Upper lobe of left lung (tissue), 6 donors: ENCODE results near the gene ISY1. TPM values are rescaled to one million over a fixed set of nuclear protein-coding genes. Genes with fewer than 3 reads are reported as not detected.

ENCODE experiments used
- ATAC-seq, 2 donors: fragments of 200-7000 bp; cut with Tn5 transposase; one replicate each; pipeline ENCODE4 v1.9.1; 2022; ENCODE audit warnings: mild to moderate bottlenecking in 2 of 2, moderate library complexity in 2 of 2; ENCODE audit not compliant: low FRiP score in 2 of 2
- DNase-seq, 2 donors: peaks; one replicate each; pipeline ENCODE4 v3.0.0-alpha.2; 2019 to 2020
- H3K27ac ChIP-seq, 4 donors: fragments of 200-600 bp; sonication (generic); one replicate each; pipeline ENCODE4 v1.5.1; 2016 to 2019
- H3K27me3 ChIP-seq, 4 donors: fragments of 200-600 bp; sonication (generic); one replicate each; pipeline ENCODE4 v1.5.1; 2017 to 2019
- H3K36me3 ChIP-seq, 4 donors: fragments of 200-600 bp; sonication (generic); one replicate each; pipeline ENCODE4 v1.5.1; 2016 to 2019
- H3K4me1 ChIP-seq, 4 donors: fragments of 200-600 bp; sonication (generic); one replicate each; pipeline ENCODE4 v1.5.1; 2018 to 2019
- H3K4me3 ChIP-seq, 4 donors: fragments of 200-600 bp; sonication (generic); one replicate each; pipeline ENCODE4 v1.5.1; 2017 to 2019; ENCODE audit warnings: mild to moderate bottlenecking in 2 of 4, moderate library complexity in 1 of 4
- H3K9me3 ChIP-seq, 4 donors: fragments of 200-600 bp; sonication (generic); one replicate each; pipeline ENCODE4 v1.5.1; 2018 to 2019
- EP300 ChIP-seq, 4 donors: sonication (generic); formaldehyde crosslinking; IDR thresholded peaks; one replicate each; pipeline ENCODE4 v1.5.1; 2017; ENCODE audit warnings: antibody characterized with exemption in 4 of 4, control low read depth in 2 of 4
- POLR2A ChIP-seq, 4 donors: fragments of 450-650 bp; IDR thresholded peaks; one replicate each; pipeline ENCODE4 v1.5.1; 2016 to 2017; ENCODE audit warnings: antibody characterized with exemption in 4 of 4, mild to moderate bottlenecking in 2 of 4
- POLR2AphosphoS5 ChIP-seq, 2 donors: sonication (generic); formaldehyde crosslinking; IDR thresholded peaks; one replicate each; pipeline ENCODE4 v1.5.1; 2017; ENCODE audit warnings: antibody characterized with exemption in 2 of 2
- WGBS, 2 donors: methylation state at CpG; one replicate each; pipeline ENCODE4 v1.1.5; 2017 to 2018; 5-methylcytosine and 5-hydroxymethylcytosine counted together
- total RNA-seq, 6 donors: library from RNA; depleted of rRNA in 4 of 6; stranded (reverse); fragments of >200 nt in 4 of 6; gene quantifications; one replicate each; pipeline versions ENCODE4 v1.1.0 to v1.2.1, GENCODE V29; 2016 to 2021
- TF ChIP-seq, protein P1 (sequence below), 6 experiments: fragments of 450-650 bp in 4 of 6; fragments of 200-600 bp in 2 of 6; sonication (generic) in 2 of 6; IDR thresholded peaks; one replicate each; pipeline ENCODE4 v1.5.1; 2016 to 2019; ENCODE audit warnings: antibody characterized with exemption in 6 of 6
- donor health status: DM: no; HTN: no; CAD: no; lungs with moderate emphysema.
- donor health status: DM: no; HTN: yes; CAD: no; lungs with severe emphysema.

ISY1 gene
- total RNA-seq, 6 donors from 2014 or later = 14.2 to 34.8 (median 19.6) TPM

DNA sequence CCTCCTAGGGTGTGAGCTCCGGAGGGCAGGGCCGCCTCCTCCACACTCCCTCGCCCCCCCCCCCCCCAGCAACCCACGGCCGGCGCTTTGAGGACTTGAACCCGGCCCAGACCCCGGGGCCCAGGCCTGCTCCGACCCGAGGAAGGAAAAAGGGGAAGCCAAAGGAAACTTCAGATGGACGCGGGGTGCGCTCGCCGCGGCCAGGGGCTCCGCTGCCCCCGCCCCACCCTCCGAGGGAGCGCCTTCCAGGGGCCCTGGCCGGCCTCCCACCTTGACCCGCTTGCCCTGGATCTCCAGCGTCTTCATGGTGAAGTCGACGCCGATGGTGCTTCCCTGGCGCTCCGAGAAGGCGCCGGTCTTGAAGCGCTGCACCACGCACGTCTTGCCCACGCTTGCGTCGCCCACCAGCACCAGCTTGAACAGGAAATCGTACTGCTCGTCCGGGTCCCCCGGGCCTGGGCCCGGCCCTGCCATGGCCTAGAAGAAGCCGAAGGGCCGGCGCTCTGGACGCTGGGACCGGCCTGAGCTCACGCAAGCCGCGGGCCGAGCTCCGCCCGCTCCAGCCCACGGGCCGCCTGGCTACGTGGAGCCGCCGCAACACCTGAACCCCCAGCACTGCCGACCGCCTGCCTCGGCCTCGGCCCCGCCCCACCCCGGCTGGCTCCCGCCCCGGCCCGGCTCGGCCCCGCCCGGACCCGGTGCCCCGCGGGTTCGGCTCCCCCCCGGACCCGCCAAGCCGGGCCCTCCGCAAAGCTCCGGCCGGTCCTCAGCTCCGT is 39.7 kb downstream of the ISY1 start:
- peak in 1 of 2 donors; percentile 90 for DNase-seq
- H3K4me1 ChIP-seq = peaks cover 35 to 57% (median 41%) of the 10 kb centered on the region in 4 donors

DNA sequence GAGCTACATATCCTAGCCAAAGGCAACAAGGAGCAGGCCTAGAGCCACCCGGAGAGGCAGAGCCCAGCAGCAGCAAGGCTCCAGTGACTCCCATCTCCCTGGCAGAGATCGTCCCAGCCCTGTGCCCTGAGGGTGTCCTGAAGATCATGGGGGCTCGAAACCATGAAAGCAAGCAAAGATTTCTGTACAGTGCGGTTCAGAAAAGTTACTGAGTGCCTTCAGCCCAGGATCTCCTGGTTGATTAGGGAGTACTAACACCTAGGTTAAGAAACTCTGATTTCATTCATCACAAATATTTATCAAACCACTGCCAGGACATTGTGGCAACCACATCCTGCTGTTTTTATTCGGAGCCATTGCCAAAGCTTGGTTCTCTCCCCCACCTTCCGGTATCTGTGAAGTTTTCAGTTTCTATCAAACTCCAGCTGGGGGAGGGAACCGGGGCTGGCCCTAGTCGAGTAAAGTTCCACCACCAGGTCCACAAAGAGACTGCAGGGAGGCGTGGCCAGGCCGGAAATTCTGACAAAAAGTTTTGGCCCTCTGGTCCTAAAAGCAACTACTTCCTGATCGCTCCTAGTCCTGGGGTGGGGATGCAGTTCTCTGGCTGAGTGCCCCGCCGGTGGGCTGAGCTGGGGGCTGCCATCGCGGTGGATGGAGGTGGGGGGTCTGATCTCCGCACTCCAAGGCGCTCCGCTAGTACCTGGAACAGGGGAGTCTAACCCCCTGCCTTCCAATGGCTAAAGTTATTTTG is 40.4 kb downstream of the ISY1 start:
- ATAC-seq (peak; percentile 85 to 88), DNase-seq (peak; percentile 87 to 96)
- peak overlapping the region; percentile 73 to 91 (median 84) for H3K4me3 ChIP-seq
- no peaks in the 10 kb centered on the region for H3K9me3 ChIP-seq
- H3K36me3 ChIP-seq = peaks cover 0 to 13% (median 0%) of the 10 kb centered on the region in 4 donors
- peak overlapping the region; percentile 95 to 98 (median 96) for H3K27ac ChIP-seq
- peak; percentile 86 to 87 for TF ChIP-seq POLR2AphosphoS5 (IDR thresholded peaks at IDR 0.05)
- TF ChIP-seq POLR2A (IDR thresholded peaks at IDR 0.05) = peak in 3 of 4 donors; percentile 70 to 93 (median 87)
- TF ChIP-seq, protein P1, sequence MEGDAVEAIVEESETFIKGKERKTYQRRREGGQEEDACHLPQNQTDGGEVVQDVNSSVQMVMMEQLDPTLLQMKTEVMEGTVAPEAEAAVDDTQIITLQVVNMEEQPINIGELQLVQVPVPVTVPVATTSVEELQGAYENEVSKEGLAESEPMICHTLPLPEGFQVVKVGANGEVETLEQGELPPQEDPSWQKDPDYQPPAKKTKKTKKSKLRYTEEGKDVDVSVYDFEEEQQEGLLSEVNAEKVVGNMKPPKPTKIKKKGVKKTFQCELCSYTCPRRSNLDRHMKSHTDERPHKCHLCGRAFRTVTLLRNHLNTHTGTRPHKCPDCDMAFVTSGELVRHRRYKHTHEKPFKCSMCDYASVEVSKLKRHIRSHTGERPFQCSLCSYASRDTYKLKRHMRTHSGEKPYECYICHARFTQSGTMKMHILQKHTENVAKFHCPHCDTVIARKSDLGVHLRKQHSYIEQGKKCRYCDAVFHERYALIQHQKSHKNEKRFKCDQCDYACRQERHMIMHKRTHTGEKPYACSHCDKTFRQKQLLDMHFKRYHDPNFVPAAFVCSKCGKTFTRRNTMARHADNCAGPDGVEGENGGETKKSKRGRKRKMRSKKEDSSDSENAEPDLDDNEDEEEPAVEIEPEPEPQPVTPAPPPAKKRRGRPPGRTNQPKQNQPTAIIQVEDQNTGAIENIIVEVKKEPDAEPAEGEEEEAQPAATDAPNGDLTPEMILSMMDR (IDR thresholded peaks at IDR 0.05) = peak in 5 of 6 experiments; percentile 16 to 66 (median 49)
- TF ChIP-seq EP300 (IDR thresholded peaks at IDR 0.05) = peak in 1 of 4 donors; percentile 67
- no peaks in the 10 kb centered on the region for H3K27me3 ChIP-seq
- H3K4me1 ChIP-seq = peaks cover 42 to 64% (median 49%) of the 10 kb centered on the region in 4 donors
- 1 to 2% methylated on average over 10 to 15 of the region's 18 CpGs for WGBS, 2 donors

More for the DNA sequence above, 39.7 kb downstream of the ISY1 start:
- TF ChIP-seq POLR2AphosphoS5 (IDR thresholded peaks at IDR 0.05) (peak; percentile 21 to 58), POLR2A (IDR thresholded peaks at IDR 0.05) (peak in 2 of 4 donors; percentile 50 to 58), EP300 (IDR thresholded peaks at IDR 0.05) (no peak)
- TF ChIP-seq, protein P1 (IDR thresholded peaks at IDR 0.05) = no peak
- Histone ChIP-seq H3K27me3 (no peaks in the 10 kb centered on the region), H3K27ac (peak overlapping the region; percentile 95 to 98 (median 96)), H3K36me3 (peaks cover 0 to 10% (median 0%) of the 10 kb centered on the region in 4 donors), H3K4me3 (peak overlapping the region; percentile 73 to 91 (median 84)), H3K9me3 (no peaks in the 10 kb centered on the region)
- peak; percentile 0 to 18 for ATAC-seq
- 1% methylated on average over 29 of the region's 80 CpGs; no CpG with 5 or more reads in 1 of the 2 donors for WGBS, 2 donors

DNA sequence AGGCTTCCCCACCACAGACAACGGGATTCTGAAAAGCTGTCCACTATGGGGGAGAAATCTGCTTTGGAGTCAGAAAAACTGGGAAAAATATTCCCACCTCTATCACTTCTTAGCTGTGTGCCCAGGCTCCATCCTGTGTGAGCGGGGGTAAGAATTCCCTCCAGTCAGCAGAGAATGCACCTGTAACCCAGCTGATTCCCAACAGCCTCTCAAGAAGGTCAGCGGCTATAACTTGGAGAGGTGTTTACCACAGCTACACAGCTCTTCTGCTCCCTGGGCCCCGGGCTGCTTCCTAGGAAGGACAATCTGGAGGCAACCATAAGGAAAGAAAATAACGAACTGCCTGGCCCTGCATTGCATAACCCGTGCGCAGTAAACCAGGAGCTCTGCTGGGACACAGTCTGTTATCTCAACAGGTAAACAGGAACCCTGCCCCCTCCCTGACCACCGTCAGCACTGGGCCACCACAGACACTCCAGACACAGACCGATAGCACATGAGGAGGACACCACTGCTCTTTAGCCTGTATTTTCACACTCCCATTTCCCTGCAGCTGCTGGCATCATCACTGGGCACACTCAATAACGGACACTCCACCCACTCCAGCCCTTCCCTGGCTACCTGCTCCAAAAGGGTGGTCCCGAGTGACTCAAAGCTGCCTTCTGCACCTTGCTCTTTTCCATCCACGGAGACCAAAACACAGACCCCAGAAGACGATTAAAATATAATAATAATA is 41.3 kb downstream of the ISY1 start:
- DNase-seq = peak in 1 of 2 donors; percentile 65
- H3K4me3 ChIP-seq = peak overlapping the region; percentile 3 to 91 (median 76)
- H3K4me1 ChIP-seq = peaks cover 46 to 73% (median 53%) of the 10 kb centered on the region in 4 donors
- H3K36me3 ChIP-seq = peaks cover 0 to 22% (median 4%) of the 10 kb centered on the region in 4 donors
- no peaks in the 10 kb centered on the region for H3K9me3 ChIP-seq
- no peaks in the 10 kb centered on the region for H3K27me3 ChIP-seq
- peak overlapping the region; percentile 95 to 98 (median 96) for H3K27ac ChIP-seq
- no peak for ATAC-seq
- 9 to 14% methylated on average over 11 to 13 of the region's 13 CpGs for whole genome bisulfite sequencing, 2 donors
- TF ChIP-seq, protein P1 (IDR thresholded peaks at IDR 0.05) = no peak
- TF ChIP-seq POLR2A (IDR thresholded peaks at IDR 0.05) = no peak
- TF ChIP-seq EP300 (IDR thresholded peaks at IDR 0.05) = peak in 1 of 4 donors; percentile 49
- peak in 1 of 2 donors; percentile 85 for TF ChIP-seq POLR2AphosphoS5 (IDR thresholded peaks at IDR 0.05)

DNA sequence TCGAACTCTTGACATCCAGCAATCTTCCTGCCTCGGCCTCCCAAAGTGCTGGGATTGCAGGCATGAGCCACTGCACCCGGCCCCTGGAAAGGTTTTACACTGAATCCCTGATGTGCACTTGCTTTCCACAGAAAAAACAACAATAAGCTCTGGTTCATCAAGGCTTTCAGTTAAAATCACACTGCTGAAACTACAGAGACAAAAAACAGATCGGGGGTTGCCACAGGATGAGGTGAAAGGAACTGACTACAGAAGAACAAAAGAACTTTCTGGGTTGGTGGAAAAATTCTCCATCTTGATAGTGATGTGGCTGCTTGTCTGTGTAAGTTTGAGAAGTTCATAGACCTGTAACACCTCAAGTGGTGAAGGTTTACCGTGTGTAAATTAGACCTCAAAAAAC is 42.1 kb downstream of the ISY1 start:
- no peak for TF ChIP-seq POLR2AphosphoS5 (IDR thresholded peaks at IDR 0.05)
- no peak for TF ChIP-seq POLR2A (IDR thresholded peaks at IDR 0.05)
- TF ChIP-seq, protein P1 (IDR thresholded peaks at IDR 0.05) = no peak
- TF ChIP-seq EP300 (IDR thresholded peaks at IDR 0.05) = no peak
- peaks cover 0 to 26% (median 4%) of the 10 kb centered on the region in 4 donors for H3K36me3 ChIP-seq
- 54 to 56% methylated on average over 5 of the region's 5 CpGs for WGBS, 2 donors
- no peak for ATAC-seq
- peak overlapping the region; percentile 95 to 98 (median 96) for H3K27ac ChIP-seq
- H3K4me3 ChIP-seq = peak overlapping the region in 3 of 4 donors; percentile 73 to 91 (median 79)
- H3K4me1 ChIP-seq = peaks cover 46 to 75% (median 53%) of the 10 kb centered on the region in 4 donors
- H3K27me3 ChIP-seq = no peaks in the 10 kb centered on the region
- no peak for DNase-seq
- H3K9me3 ChIP-seq = no peaks in the 10 kb centered on the region
